RCC 7860 (cell line): ENCODE results near the gene NEU3.
"Not testable (repeated sequence)": the region's sequence is repeated elsewhere in the genome, so short reads cannot be mapped to it uniquely, and the experiment has no call there.

Experiments
- DNase-seq: peaks from one replicate; pipeline ENCODE4 v3.0.0-alpha.2; 2015; ENCODE audit warnings: low spot score
- FAIRE-seq: peaks from 2 replicates; lab custom pipeline; 2012; peaks lifted over from hg19 to GRCh38; lab: Jason Lieb, UNC

The NEU3 gene

DNA sequence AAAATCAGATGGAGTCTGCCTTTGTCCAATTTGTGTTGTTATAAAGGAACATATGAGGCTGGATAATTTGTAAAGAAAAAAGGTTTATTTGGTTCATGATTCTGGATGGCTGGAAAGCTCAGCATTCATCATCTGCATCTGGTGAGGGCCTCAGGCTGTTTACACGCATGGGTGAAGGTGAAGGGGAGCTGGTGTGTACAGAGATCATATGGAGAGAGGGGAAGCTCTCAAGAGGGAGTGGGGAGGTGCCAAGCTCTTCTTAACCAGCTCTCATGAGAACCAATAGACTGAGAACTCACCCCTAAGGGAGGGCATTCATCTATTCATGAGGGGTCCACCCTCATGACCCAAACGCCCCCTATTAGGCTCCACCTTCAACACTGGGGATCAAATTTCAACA, 40.0 kb downstream of the NEU3 start:
- FAIRE-seq = no peak

DNA sequence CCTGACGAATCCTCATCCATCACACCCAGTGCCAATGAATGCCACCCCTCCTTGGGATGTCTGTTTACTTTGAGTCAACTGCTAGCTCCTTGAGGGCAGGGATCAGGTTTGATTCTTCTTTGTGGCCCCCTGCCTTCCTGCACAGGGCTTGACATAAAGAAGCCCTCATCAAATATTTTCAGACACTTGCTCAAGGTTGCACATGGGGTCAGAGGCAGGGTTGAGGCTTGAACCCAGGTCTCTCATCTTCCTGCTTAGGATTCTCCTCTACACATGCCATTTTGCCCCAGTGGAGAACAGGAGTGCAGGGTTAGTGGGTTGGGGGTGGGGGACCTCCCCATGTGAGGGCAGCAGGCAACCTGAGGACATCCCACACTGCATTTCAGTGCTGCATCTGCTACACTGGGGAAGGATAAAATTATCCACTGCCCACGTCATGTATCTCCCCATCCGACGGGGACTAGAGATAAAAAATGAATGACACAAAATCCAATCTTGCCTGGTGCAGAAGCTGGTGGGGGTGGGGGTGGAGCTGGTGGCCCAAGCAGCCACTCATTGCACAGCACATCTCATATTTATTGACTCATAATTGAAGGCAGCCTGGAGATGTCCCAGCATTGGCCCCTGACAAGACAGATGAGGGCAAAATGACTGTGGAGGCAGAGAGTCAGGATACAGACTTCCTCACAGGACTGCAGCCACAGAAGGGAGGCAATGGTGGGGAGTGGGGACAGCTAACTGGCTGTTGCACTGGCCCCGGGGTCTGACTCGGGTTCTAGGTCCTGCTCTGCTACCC, 41.3 kb downstream of the NEU3 start:
- DNase-seq (no peak), FAIRE-seq (no peak)

More for the DNA sequence above, 40.0 kb downstream of the NEU3 start:
- no peak for DNase-seq

DNA sequence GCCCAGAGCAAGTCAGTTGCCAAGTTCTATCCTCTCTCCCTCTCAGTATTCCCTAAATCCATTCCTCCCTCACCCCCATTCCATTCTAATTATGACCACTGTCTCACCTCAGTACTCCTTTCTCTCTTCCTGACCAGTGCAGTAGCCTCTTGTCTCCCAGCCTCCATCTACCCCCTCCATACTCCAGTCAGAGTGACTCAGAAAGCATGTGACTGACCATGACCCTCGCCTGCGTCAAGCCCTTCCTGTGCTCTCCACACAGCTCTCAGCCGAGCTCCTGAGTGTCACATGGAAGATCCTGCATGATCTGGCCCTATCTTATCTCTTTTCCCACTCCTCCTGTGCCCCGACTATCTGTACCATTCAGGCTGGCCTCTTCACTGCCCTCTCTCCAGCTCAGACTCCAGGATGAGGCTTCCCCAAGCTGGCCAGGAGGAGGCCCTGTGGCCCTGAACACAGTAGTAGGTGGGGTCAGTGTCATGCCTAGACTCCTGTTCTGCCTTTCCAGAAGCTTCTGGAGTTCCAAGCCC, 42.6 kb downstream of the NEU3 start:
- peak; percentile 81 for DNase-seq
- peak; percentile 65 for FAIRE-seq

DNA sequence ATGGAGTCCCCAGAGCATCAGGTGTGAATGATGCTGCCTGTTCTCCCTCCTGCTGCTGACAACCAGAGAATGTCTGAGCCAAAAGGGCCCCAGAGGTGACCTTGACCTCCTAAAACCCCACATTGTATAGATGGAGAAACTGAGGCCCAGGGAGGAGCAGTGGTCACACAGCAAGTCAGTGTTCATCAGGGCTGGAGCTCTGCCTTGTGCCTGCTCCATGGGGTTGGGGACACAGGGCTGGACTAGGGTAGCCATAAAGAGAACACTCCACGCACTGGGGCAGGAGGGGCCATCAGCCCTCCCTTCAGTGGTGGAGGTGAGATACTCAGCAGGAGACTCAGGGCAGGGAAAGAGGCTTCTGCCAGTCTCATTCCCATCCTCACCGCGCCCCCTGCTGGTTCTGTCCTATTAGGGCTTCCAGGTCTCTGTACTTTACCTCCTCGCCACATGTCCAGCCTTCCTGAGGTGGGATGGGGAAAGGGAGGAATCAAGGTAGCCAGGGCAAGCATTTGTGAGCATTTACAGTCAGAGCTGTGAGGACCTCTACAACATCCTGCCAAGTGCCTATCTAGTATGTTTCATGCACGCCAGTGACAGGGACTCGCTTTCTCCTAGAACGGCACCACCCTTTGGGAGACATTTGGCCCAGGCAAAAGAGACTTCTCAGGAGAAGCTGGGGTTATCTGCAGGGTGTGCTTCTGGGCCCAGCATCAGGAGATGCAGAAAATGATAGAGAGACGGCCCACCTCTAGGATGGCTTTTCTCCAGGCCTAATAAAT, 43.2 kb downstream of the NEU3 start:
- FAIRE-seq (no peak), DNase-seq (peak; percentile 34)

GRCh38 chr11:75032550-75032935, 43.8 kb downstream of the NEU3 start:
- DNase-seq (no peak), FAIRE-seq (no peak)

GRCh38 chr11:75033916-75034315, 45.2 kb downstream of the NEU3 start:
- FAIRE-seq (no peak), DNase-seq (no peak)

GRCh38 chr11:75035256-75035655, 46.5 kb downstream of the NEU3 start:
- FAIRE-seq (no peak), DNase-seq (no peak)

DNA sequence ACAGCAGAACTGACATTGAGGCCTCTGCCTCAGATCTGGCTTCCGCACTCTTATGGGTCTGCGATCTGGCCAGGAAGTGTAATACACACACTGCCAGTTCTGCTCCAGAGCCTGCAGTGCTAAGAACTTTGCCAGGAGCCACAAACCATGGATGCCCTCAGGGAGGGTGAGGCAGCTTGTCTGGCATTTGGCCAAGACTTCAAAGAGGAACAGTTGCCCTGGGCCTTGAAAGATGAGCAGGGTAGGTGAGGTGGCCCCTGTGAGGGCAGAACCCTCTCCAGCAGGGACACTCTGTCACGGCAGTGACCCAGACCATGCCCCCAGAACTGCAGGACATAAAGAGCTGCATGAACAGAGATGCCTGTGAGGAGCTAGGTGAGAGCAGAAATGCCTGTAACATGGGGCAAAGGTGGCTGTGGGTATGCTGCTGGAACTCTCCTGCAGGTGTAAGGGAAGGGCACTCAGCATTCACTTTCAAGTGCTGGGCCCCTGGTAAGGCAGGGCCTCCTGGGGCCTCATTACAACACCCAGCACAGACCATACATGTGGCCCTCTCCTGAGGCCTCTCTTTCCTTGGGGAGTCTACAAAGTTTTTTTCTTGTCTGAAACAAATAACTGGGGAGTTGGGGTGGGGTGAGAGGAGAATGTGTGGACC, 47.3 kb downstream of the NEU3 start:
- DNase-seq (peak; percentile 55), FAIRE-seq (peak; percentile 35)

DNA sequence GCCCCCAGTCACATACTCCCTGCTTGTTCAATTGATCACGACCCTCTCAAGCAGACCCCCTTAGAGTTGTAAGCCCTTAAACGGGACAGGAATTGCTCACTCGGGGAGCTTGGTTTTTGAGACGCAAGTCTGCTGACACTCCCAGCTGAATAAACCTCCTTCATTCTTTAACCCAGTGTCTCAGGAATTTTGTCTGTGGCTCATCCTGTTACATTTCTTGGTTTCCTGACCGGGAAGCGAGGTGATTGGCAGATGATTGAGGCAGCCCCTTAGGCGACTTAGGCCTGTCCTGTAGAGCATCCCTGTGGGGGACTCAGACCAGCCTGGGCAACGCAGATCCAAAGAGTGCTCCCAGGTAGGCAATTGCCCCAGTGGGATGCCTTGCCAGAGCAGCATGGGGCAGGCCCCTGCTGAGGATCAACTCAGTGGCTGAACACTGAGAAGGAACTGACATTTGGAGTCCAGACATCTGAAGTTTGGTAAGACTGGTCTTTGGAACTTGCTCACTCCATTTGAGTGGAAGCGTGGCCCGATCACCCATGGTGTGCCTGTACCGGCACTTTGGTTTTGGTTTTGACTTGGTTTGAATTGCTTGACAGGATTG, 51.5 kb downstream of the NEU3 start:
- no peak for FAIRE-seq

GRCh38 chr11:75041263-75041662, 52.5 kb downstream of the NEU3 start:
- DNase-seq (no peak), FAIRE-seq (no peak)

More for the DNA sequence above, 51.5 kb downstream of the NEU3 start:
- DNase-seq = no peak

GRCh38 chr11:75041821-75042220, 53.1 kb downstream of the NEU3 start:
- not testable (repeated sequence) for DNase-seq, FAIRE-seq

GRCh38 chr11:75044381-75045170, 55.8 kb downstream of the NEU3 start:
- not testable (repeated sequence) for DNase-seq, FAIRE-seq

- FAIRE-seq, DNase-seq: not testable (repeated sequence)
These were observed 57.9 kb downstream of the NEU3 start for GRCh38 chr11:75046668-75047067.

- DNase-seq (no peak), FAIRE-seq (no peak)
These were observed 58.5 kb downstream of the NEU3 start for GRCh38 chr11:75047191-75047590.

- FAIRE-seq = peak; percentile 85
- not testable (repeated sequence) for DNase-seq
These were observed 61.0 kb downstream of the NEU3 start for GRCh38 chr11:75049501-75050266.

DNA sequence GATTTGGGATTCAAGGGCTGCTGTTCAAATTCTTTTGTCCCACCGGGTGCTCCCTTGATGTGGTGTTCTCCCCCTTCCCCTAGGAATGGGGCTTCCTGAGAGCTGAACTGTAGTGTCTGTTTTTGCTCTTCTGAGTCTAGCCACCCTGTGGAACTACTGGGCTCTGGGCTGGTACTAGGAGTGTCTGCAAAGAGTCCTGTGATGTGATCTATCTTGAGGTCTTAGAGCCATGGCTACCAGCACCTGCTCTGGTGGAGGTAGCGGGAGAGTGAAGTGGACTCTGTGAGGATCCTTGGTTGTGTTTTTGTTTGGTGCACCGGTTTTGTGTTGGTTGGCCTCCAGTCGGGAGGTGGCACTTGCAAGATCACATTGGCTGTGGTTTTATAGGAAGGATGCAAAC, 61.8 kb downstream of the NEU3 start:
- FAIRE-seq = no peak
- no peak for DNase-seq

DNA sequence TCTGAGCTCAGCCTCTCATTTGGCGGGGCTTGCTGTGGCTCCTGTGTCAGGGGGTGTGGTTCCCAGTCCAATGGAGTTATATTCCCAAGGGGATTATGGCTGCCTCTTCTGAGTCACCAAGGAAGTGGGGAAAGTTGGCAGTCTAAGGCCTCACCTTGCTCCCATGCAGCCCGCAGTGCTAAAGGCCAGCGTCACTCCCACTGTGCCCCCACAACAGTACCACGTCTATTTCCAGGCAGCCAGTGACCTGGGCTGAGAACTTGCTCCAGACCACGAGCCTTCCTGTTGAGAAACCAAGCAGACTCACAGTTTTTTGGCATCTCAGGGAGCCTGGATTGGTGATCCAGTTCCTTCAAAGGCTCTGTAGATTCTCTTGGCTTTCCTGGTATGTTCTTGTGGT, 62.3 kb downstream of the NEU3 start:
- DNase-seq (peak; percentile 26), FAIRE-seq (no peak)

- no peak for FAIRE-seq
- no peak for DNase-seq
These were observed 63.7 kb downstream of the NEU3 start for GRCh38 chr11:75052457-75052856.

- DNase-seq (no peak), FAIRE-seq (no peak)
These were observed 66.8 kb downstream of the NEU3 start for GRCh38 chr11:75055511-75055910.
